HG03460 (cell line): ENCODE data around the gene ZW10.
"Not testable (repeated sequence)": the region's sequence is repeated elsewhere in the genome, so short reads cannot be mapped to it uniquely, and the experiment has no call there.

ENCODE experiments used
- ATAC-seq: cut with Tn5 transposase; IDR thresholded peaks from one replicate; pipeline ENCODE4 v1.9.1; 2021; ENCODE audit not compliant: unreplicated experiment

Gene ZW10

DNA sequence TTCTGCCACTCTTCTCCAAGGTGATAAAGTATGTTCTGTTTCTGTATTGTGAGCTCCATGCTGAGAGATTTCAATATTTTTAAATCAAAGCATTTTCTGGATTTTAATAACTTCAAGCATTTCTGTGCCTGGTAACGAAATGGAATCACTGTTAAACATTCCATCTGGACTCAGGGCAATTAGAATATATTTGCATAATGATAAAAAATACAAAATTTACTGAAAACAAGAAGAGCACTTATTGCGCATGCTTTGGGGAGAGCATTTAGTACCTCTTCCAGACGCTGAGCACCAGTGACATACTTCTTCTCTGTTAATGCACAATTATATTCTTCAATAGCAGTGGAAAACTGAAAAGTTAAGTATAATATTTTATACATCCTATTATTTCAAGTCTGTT is 13.3 kb downstream of the ZW10 start:
- no peak for ATAC-seq

DNA sequence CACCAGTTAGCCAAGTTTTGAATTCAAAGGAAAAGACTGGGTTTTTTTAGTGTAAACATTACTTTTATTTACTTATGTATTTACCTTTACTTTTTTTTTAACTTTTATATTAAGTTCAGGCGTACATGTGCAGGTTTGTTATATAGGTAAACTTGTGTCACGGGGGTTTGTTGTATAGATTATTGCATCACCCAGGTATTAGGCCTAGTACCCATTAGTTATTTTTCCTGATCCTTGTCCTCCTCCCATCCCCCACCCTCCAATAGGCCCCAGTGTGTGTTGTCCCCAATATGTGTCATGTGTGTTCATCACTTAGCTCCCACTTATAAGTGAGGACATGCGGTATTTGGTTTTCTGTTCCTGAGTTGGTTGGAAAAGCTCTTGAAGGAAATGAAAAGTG is 20.6 kb downstream of the ZW10 start:
- no peak for ATAC-seq

DNA sequence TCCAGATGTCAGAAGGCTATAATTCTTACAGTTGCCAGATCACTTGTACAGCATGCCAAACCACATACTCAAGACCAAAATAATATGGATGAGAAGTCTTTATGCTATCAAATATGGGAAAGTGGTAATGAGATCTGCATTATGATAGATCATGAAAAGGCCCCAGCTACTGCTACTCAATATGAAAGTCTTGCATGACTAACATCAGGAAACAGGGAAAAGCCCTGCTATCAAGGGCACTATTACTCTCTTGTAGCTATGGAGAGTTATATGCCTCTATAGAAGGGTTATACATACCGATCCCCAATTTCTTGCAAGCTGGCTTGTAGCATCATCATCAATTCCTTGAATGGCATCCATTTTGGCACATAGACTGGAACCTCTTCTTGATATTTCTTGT is 37.2 kb downstream of the ZW10 start:
- ATAC-seq = no peak

DNA sequence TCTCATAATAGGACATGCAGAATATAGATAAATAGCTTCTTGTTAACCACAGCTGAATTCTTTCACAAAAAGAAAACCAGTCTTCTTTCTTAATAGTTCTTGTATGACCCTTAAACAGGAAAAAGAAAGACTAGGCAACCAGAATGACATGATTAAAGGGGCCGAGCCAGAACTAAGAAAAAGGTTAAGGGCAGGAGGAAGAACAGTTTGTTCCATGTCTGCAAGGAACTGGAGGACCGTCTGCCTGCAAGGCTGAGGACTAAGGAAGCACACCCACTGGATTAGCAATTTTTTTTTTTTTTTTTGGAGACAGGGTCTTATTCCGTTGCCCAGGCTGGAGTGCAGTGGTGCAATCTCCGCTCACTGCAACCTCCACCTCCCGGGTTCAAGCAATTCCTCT is 41.4 kb downstream of the ZW10 start:
- no peak for ATAC-seq

DNA sequence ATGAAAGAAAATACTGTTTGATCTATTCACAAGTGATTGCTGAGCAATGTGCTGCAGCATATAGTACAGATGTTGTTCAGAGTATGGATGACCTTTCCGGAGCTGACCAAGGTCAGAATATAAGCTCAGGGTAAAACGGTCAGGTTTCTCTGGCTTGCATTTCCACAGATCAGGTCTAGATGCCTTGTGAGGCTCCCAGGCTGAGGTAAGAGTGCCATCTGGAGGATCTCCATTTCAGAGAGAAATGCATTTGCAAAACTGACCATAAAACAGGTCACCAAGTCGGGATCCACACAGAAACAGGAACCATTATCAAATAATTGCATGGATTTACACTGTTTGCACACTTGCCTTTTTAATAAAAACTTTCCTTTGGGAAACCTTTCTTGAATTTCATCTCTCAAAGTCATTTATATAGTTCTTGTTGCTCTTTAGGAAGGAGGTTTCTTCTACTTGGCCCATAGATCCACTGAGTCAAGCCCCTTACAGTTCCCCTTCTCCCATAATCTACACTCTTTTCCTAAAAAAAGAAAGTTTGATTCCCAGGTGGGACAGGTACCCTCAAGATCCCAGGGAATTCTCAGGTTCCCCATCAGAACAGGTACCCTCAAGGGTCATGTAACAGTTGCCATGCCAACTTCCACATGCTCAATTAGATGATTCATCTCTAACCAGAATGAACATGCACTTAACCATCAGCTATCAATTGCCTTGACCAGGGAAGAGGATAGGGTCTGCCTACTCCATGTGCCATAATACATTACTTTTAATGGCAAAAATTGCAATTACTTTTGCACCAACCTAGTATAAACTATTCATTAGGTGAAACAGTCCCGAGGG is 42.4 kb downstream of the ZW10 start:
- no peak for ATAC-seq

DNA sequence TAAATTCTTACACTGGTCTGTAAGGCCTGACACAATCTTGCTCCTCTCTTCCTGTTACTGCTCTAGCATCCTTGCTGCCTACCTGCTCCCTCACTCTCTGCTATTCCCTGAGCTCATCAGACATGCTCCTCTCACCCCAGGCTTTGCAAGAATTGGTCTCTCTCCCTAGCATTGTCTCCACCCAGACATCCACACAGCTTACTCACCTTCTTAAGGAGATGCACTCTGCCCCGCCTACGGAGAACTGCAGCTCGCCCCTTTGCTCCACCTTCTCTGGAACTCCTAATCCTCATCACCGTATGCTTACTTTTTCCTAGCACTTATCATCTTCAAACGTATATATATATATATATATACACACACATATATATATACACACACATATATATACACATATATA is 44.0 kb downstream of the ZW10 start:
- ATAC-seq = no peak

DNA sequence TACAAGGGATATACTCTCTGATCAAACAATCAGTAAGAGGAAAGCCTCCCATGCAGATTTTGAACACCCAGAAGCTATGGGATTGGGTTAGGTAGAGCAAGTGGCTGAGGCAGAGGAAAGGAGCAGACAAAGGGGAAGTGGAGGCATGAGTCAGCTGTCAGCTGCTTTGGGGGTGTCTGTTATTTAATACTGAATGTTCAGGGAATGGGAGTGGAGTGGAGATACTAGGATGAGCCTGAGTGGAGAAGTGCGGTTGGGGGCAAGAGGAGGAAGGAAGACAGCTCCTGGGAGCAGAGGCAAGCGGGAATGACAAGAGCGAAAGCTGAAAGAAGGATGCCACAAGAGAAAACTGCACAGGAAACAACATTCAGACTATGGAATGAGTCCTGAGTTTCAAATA is 44.7 kb downstream of the ZW10 start:
- ATAC-seq = no peak

DNA sequence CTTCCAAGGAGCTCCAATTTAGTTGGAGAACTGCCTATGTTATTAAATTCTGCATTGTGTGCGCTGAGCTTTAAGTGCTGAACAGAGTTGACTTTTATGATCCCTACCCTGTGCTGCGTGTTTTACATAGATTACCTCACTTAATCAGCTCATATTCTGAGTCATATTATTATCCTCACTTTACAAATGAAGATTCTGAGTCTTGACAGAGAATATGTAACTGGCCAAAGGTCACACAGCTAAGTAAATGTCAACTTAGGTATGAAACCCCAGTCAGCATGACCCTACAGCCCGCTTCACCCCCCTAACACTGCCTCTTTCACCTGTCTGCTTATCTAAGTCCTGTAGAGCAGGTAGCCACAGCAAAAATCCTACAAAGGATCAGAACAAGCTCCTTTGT is 47.6 kb downstream of the ZW10 start:
- ATAC-seq = no peak

DNA sequence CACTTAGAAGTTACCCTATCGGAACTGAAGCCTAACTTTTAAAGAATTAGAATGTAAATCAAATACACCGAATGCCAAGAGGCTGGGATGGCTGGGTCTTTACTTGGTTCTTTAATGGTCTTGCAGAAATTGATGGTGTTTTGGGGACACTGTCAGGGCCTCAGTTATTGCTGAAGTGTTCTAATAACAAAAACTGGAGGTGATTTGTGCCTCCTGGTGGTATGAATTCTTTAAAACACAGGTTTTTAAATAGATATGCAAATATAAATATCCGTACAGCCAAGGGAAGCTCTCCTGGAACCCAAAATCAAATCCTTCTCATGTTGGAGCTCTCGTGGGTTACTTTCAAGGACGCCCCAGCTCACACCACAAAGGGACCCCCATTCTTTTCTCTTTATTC is 48.1 kb downstream of the ZW10 start:
- no peak for ATAC-seq

DNA sequence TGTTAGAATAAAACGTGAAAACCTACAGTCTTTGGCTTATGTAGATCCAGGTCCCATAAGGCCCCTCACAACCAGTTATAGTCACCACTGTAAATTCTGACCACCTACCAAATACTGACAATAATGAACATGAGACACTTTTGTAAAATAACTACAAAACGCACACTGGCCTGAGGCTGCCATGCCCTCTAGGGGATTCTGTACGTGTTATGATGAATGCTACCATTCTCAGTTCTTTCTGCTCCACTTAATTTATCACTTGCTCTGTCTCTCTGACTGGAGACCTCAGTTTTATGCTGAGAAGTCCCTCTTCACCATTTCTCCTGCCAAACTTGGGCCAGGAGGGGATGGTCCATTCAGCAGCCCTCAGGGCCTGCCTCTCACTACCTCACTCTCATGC is 48.7 kb downstream of the ZW10 start:
- ATAC-seq = no peak

DNA sequence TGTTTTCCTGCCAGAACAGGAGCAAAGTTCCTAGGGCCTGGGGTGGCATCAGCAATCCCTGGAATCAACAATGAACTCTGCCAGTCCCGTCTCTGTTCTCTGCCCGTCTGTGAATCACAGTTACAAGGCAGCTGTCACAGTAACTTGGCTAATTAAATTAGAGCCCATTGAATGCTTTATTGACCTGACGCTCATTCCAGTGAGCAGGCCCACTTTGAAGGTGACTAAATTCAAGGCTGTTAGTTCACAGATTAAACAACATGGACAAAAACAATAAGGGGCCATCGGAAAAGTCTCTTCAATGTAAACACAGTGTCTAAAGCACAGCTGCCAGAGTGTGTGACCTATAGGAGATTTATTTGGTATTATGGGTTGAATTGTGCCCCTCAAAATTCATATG is 49.7 kb downstream of the ZW10 start:
- ATAC-seq = no peak

DNA sequence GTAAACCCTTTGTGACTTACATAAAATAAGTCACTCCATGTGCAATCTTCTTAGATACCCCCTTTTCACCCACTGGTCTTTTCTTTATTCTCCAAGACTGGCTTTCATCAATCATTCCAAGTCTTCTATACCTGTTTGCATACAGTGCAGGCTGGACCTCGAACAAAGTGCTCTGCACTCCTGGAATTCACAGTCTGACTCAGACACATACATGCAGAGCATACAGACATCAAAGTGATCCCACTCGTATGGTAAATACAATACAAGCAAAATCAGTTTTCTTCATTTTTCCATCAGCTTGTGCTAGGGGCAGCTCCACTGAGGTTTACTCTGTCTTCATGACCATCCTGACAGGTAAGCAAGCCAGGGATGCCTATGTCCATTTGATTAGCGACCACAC is 50.6 kb downstream of the ZW10 start:
- ATAC-seq = no peak

DNA sequence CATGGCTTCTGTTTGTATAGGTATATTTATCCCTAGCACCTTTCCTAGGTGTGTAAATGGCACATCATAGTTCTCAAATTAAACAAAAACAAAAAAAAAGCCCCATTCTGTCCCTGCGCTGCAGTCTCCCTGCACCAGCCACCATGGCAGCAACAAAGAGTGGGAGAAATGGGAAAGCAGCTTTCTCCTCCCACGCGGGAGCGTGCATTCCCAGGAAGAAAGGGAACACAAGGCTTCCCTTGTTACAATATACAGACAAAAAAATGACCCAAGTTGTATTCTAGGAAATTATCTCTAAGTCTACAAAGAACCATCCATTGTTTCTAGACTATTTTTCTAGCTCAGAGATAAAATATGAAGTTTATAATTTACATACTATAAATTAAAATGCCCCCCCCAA is 51.3 kb downstream of the ZW10 start:
- no peak for ATAC-seq

DNA sequence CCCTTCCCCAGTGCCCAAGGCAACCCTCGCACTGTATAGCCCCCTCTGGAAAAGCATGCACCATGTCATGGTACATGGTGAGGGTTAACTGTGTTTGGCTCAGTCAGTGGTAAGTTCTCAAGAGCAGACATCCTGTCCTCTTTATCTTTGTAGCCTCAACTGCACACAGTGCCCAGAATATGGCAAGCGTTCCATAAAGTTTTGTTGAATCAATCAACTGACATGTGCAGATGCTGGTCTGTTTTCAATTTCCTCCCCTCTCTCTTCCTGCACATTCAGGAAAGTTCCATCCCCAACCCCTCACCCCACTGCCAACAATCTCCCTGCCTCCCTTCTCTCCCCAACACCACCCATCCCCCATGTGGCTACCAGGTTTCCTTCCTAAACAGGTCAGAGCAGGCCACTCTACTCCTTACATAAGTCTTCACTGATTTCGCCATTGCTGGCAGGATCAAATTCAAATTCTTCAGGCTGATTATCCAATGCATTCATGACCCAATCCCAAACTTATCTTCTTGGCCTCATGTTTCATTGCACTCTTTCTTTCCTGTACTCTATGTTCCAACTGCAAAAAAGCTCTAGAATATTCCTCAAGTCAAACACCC is 51.9 kb downstream of the ZW10 start:
- no peak for ATAC-seq

DNA sequence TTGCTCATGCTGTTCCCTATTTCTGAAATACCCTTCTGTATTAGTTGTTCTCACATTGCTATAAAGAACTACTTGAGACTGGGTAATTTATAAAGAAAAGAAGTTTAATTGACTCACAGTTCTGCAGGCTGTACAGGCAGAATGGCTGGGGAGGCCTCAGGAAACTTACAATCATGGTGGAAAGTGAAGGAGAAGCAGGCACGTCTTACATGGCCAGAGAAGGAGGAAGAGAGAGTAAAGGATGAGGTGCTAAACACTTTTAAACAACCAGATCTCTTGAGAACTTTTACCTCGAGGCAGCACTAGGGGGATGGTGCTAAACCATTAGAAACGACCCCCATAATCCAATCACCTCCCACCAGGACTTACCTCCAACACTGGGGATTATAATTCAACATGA is 53.0 kb downstream of the ZW10 start:
- ATAC-seq = not testable (repeated sequence)

DNA sequence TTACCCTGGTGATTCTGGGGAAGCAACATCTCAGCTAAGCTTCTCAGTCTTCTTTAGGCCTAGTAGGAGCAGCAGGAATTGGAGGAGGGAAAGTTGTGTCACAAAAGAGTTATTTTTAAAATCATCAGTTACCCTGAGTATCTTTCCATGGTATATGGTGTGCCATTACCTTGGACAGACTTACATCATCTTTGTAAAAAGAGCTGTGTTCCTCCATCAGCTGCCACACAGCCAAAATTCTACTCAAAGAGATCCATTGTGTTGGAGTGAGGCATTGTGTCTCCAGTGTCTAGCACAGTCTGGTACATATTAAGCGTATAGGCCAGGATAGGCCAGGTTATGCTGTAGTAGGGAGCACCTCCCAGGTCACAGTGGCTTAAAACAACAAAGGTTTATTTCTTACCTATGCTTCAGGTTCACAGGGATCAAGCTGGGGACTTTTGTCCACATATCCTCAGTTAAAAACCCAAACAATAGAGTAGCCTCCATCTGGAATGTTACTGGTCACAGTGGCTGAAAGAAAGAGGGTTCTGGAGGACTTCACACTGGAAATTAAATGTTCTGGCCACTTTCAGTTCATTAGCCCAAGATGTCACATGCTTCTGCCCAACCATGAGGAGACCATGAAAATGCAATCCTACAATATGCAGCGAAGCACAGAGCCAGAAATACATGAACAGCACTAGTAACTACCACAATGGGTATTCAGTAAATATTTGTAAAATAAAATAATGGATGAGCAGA is 57.4 kb downstream of the ZW10 start:
- ATAC-seq = no peak

DNA sequence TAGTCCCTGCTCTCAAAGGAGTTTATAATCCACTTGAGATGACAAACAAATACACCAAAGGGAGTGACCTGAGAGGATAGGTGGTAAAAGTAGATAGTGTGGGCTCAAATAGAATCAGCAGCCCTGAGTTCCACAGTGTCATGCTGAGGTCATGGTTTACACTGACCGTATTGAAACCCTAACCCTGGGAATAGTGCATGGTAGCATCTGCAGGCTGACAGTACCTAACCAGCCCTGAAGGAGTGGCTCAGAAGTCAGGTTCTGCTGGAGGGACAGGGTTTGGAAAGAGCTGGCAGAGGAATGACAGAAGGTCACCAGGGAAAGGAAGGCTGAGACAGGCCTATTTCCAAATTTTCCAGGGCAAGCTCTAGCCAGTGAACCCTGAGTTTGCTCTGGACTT is 58.2 kb downstream of the ZW10 start:
- ATAC-seq = no peak

DNA sequence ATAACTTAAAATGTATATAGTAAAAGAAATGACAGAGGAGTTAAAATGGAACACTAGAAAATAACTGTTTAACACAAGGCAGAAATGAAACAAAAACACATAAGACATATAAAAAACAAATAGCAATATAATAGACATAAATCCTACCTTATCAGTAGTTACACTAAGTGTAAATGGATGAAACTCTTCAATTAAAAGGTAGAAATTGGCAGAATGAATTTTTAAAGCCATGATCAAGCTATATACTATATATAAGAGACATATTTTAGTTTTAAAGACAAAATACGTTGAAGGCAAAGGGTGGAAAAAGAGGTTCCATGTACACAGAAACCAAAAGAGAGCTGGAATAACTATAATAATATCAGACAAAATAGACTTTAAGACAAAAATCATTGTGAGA is 62.5 kb downstream of the ZW10 start:
- ATAC-seq = no peak

DNA sequence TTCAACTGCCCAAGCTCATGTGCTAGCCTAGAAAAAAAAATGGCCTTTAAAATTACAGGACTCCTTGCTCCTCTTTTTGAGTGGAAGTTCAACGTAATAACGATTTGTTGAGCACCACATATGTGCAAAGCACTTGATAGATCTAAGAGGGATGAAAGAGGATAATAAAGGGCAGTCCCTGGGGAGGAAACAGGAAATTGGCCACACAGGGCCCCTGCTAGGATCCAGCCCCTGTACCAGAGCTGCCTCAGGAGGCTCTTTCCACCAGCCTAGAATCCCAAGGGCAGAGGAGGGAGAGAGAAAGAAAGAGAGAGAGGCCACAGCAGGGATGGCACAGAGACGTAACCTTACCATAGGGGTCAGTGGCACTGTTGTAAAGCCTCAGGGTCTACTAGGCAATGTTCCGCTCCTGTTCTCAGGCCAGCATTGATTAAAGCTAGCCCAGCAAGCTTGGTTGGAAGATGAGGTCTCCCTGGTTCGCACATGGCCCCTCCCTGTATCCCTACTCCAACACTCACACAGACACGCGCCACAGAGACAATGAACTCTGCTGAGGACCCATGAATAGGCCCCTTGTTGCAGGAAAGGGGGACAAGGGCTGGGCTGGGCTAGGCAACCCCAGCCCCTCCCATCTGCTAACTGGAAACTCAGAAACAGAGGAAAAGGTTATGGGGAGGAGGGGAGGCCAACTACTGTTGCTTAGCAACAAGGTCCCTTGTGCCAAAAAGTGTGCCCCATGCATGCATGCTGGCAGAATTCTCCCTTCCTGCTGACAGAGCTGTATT is 67.4 kb downstream of the ZW10 start, which contains the start of gene TMPRSS5:
Gene TMPRSS5, minus strand, starts transcription at position 438 of the 785 bp plus-strand sequence. Its CDS starts 84 bp downstream, at position 354.
- ATAC-seq = no peak

DNA sequence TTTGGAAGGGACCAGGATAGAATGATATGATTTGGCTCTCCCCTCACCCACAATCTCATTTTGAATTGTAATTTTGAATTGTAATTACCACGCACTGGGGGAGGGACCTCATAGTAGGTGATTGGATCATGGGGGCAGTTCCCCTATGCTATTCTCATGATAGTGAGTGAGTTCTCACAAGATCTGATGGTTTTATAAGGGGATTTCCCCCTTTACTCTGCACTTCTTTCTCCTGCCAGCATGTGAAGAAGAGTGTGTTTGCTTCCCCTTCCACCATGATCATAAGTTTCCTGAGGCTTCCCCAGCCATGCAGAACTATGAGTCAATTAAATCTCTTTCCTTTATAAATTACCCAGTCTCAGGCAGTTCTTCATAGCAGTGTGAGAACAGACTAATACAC is 69.9 kb downstream of the ZW10 start:
- not testable (repeated sequence) for ATAC-seq

DNA sequence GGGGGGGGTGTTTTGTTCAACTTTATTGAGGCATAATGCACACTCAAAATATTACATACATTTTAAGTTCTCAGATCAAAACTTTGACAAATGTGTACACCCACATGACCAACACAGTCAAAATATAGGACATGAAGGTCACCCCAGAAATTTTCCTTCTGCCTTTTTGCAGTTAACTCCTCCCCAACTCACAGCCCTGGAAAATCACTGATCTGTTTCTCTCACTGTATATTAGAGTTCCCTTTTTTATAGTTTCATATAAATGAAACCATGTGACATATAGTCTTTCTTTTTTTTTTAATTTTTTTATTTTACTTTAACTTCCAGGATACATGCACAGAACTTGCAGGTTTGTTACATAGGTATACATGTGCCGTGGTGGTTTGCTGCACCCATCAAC is 72.0 kb downstream of the ZW10 start:
- ATAC-seq = no peak
